Common myeloid progenitor, CD34-positive (primary cell): Measurements from ENCODE around the gene CCDC69.

ENCODE experiments used
- CTCF ChIA-PET: fragments of 350-600 bp; sonication (Branson Sonifier 250); formaldehyde crosslinking; loops from one replicate; lab custom pipeline; 2021; ENCODE audit warnings: antibody characterized with exemption; lab: Charles Lee
- POLR2A ChIA-PET: fragments of 350-600 bp; sonication (Branson Sonifier 250); formaldehyde crosslinking; loops from one replicate; lab custom pipeline; 2021; ENCODE audit warnings: antibody characterized with exemption; lab: Charles Lee
- DNase-seq, 3 donors: peaks; one replicate each; pipeline versions ENCODE4 v3.0.0 to v3.0.0-alpha.2; 2013
- H3K27ac ChIP-seq, 2 experiments: 1 replicate in 1 of 2; 2 replicates in 1 of 2; pipeline ENCODE4 v1.7.0; 2013; ENCODE audit warnings: inconsistent platforms in 2 of 2, low read length in 2 of 2, mild to moderate bottlenecking in 2 of 2, low read depth in 1 of 2, moderate library complexity in 1 of 2; ENCODE audit not compliant: severe bottlenecking in 2 of 2, insufficient read depth in 1 of 2, poor library complexity in 1 of 2
- H3K27me3 ChIP-seq, 5 experiments: replicated peaks in 2 of 5; 1 replicate in 3 of 5; 2 replicates in 2 of 5; pipeline versions ENCODE4 v1.6.1 to v1.7.0; 2013; ENCODE audit warnings: low read length in 4 of 5, mild to moderate bottlenecking in 2 of 5, moderate library complexity in 2 of 5, inconsistent platforms in 1 of 5; ENCODE audit not compliant: insufficient read depth in 5 of 5, control insufficient read depth in 4 of 5
- H3K36me3 ChIP-seq, 4 experiments: 1 replicate in 2 of 4; 2 replicates in 2 of 4; pipeline versions ENCODE4 v1.6.1 to v1.7.0; 2013; ENCODE audit warnings: low read length in 3 of 4, control low read depth in 1 of 4, mild to moderate bottlenecking in 1 of 4; ENCODE audit not compliant: control insufficient read depth in 4 of 4, insufficient read depth in 4 of 4
- H3K4me1 ChIP-seq, 4 experiments: 1 replicate in 3 of 4; 2 replicates in 1 of 4; pipeline versions ENCODE4 v1.6.1 to v1.7.1; 2013; ENCODE audit warnings: low read length in 3 of 4, mild to moderate bottlenecking in 3 of 4, control low read depth in 1 of 4, inconsistent platforms in 1 of 4, moderate library complexity in 1 of 4; ENCODE audit not compliant: control insufficient read depth in 4 of 4, insufficient read depth in 4 of 4; ENCODE audit errors: control extremely low read depth in 1 of 4
- H3K4me3 ChIP-seq, 7 experiments: 1 replicate in 4 of 7; 2 replicates in 3 of 7; pipeline versions ENCODE4 v1.5.1 to v1.7.0; 2013; ENCODE audit warnings: mild to moderate bottlenecking in 7 of 7, low read length in 6 of 7, moderate library complexity in 6 of 7, inconsistent platforms in 2 of 7, low read depth in 2 of 7, control low read depth in 1 of 7; ENCODE audit not compliant: insufficient read depth in 4 of 7, control insufficient read depth in 1 of 7; ENCODE audit errors: extremely low read depth in 1 of 7
- H3K9me3 ChIP-seq, 5 experiments: 1 replicate in 4 of 5; 2 replicates in 1 of 5; pipeline versions ENCODE4 v1.6.1 to v1.7.1; 2013; ENCODE audit warnings: low read length in 4 of 5, mild to moderate bottlenecking in 2 of 5, inconsistent platforms in 1 of 5, low read depth in 1 of 5, moderate library complexity in 1 of 5; ENCODE audit not compliant: control insufficient read depth in 4 of 5, insufficient read depth in 2 of 5; ENCODE audit errors: control extremely low read depth in 1 of 5
- WGBS: methylation state at CpG from one replicate; pipeline ENCODE4 v1.1.5; 2013; ENCODE audit not compliant: insufficient coverage; 5-methylcytosine and 5-hydroxymethylcytosine counted together

The CCDC69 gene

DNA sequence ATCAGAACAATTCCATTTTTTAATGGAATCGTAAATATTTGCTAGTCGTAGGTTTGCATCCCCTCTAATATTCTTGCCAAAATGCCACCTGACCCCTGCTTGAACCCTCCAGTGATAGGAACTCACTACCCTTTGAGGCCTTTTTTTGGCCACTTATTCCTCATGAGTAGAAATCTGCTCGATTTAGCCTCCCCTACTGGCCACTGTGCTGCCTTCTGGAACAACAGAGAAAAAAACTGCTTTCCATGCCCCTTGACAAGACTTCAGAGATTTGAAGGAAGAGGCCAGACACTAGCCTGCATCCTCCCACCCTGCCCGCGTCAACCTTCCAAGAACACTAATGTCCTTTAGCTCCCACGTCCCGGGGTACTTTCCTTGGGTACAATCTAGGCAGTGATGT lies 4.1 kb downstream of the CCDC69 start:
- Histone ChIP-seq H3K4me3 (no peak overlapping the region), H3K27me3 (no peaks in the 10 kb centered on the region), H3K36me3 (peaks cover 0 to 15% (median 3%) of the 10 kb centered on the region in 4 experiments), H3K9me3 (no peaks in the 10 kb centered on the region), H3K27ac (no peak overlapping the region), H3K4me1 (peaks cover 21 to 81% (median 57%) of the 10 kb centered on the region in 4 experiments)
- DNase-seq = no peak
- WGBS = 89% methylated on average over 7 of the region's 7 CpGs
- ChIA-PET POLR2A (no interaction called here), CTCF (interaction anchor here (1.1 to 6.4 kb wide), 4 partner anchors 15 to 56 kb away, joined by 3 to 24 read pairs (median 10); no protein-coding TSS in a partner anchor)

GRCh38 chr5:151219138-151219537 lies 4.8 kb downstream of the CCDC69 start:
- ChIA-PET CTCF (interaction anchor here (0.5 to 6.4 kb wide), 5 partner anchors 12 to 93 kb away, joined by 3 to 24 read pairs (median 3); no protein-coding TSS in a partner anchor), POLR2A (no interaction called here)
- 90% methylated on average over 8 of the region's 9 CpGs for WGBS
- DNase-seq = no peak
- Histone ChIP-seq H3K27me3 (no peaks in the 10 kb centered on the region), H3K4me1 (peaks cover 25 to 86% (median 59%) of the 10 kb centered on the region in 4 experiments), H3K27ac (no peak overlapping the region), H3K9me3 (no peaks in the 10 kb centered on the region), H3K4me3 (no peak overlapping the region), H3K36me3 (peaks cover 0 to 15% (median 4%) of the 10 kb centered on the region in 4 experiments)

DNA sequence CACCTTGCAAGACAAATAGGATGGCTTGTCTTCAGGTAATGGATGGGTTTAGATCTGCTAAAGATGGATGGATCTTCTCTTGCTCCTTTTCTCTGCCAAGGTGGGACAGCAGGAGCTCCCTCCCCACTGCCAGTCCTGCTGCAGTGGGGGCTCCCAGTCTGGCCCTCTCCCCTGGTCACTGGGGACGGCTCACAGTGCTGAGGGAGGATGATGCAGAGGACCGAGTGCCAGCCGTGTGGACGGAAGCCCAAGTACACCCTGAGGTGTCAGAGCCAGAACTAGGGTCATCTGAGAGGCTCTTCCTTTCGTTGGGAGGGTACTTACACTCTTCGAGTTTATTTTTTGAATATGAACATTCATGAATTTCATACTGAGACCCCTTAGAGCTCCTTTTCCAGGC lies 5.7 kb downstream of the CCDC69 start:
- ChIA-PET CTCF (interaction anchor here (1.4 to 6.4 kb wide), 2 partner anchors 13 to 17 kb away, joined by 3 to 24 read pairs; no protein-coding TSS in a partner anchor), POLR2A (no interaction called here)
- no peaks in the 10 kb centered on the region for H3K27me3 ChIP-seq
- WGBS = 100% methylated on average over 5 of the region's 6 CpGs
- H3K27ac ChIP-seq = peak overlapping the region in 1 of 2 experiments; percentile 6
- peaks cover 29 to 89% (median 64%) of the 10 kb centered on the region in 4 experiments for H3K4me1 ChIP-seq
- DNase-seq = no peak
- no peak overlapping the region for H3K4me3 ChIP-seq
- H3K36me3 ChIP-seq = peaks cover 0 to 15% (median 4%) of the 10 kb centered on the region in 4 experiments
- no peaks in the 10 kb centered on the region for H3K9me3 ChIP-seq

DNA sequence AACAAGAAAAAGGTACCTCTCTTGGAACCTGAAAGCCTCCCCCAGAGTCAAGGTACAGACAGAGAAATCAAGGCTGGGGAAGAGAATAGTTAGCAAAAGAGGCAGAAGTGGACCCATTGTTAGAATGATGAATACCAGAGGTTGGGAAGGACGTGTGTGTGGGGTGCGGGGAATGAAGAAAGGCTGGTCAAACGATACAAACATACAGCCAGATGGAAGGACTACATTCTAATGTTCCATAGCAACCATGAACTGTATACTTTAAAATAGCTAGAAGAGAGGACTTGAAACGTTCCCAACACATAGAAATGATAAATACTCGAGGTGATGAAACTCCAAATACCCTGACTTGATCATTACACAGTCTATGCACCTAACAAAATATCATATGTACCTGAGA lies 7.1 kb downstream of the CCDC69 start:
- no peaks in the 10 kb centered on the region for H3K27me3 ChIP-seq
- no peaks in the 10 kb centered on the region for H3K9me3 ChIP-seq
- H3K36me3 ChIP-seq = peaks cover 0 to 15% (median 4%) of the 10 kb centered on the region in 4 experiments
- DNase-seq = no peak
- H3K27ac ChIP-seq = no peak overlapping the region
- no peak overlapping the region for H3K4me3 ChIP-seq
- peaks cover 28 to 88% (median 63%) of the 10 kb centered on the region in 4 experiments for H3K4me1 ChIP-seq
- 100% methylated on average over 2 of the region's 5 CpGs for WGBS
- CTCF ChIA-PET = interaction anchor here (3.8 to 6.4 kb wide), 2 partner anchors 18 to 21 kb away, joined by 17 to 24 read pairs; no protein-coding TSS in a partner anchor
- POLR2A ChIA-PET = no interaction called here

DNA sequence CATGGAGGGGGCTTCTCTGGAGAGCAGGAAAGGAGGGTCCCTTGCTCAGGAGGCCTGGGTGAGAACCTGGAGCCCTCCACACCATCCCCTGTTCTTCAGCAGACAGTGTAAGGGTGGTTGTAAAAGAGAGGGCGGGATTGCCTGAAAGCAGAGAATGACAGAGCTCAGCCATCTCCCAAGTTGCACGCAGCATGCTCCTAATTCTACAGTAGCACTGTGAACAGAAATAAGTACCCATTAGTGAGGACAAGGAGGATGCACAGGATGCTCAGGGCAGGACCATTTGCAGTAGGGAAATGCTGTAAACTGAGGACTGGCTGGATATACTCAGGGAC lies 8.4 kb downstream of the CCDC69 start:
- WGBS = 100% methylated on average over 2 of the region's 2 CpGs
- ChIA-PET POLR2A (interaction anchor here (1.2 to 2.4 kb wide), 2 partner anchors 7 to 19 kb away, joined by 6 to 10 read pairs; no protein-coding TSS in a partner anchor), CTCF (interaction anchor here (1.6 to 6.4 kb wide), 3 partner anchors 19 to 26 kb away, joined by 3 to 24 read pairs (median 17); no protein-coding TSS in a partner anchor)
- H3K9me3 ChIP-seq = no peaks in the 10 kb centered on the region
- H3K27me3 ChIP-seq = no peaks in the 10 kb centered on the region
- H3K36me3 ChIP-seq = peaks cover 0 to 10% (median 4%) of the 10 kb centered on the region in 4 experiments
- H3K27ac ChIP-seq = peak overlapping the region in 1 of 2 experiments; percentile 85
- no peak for DNase-seq
- peaks cover 30 to 86% (median 63%) of the 10 kb centered on the region in 4 experiments for H3K4me1 ChIP-seq
- no peak overlapping the region for H3K4me3 ChIP-seq

GRCh38 chr5:151214614-151215545 lies 9.0 kb downstream of the CCDC69 start:
- DNase-seq = peak; percentile 48 to 92 (median 85)
- ChIA-PET POLR2A (interaction anchor here (1.2 to 2.4 kb wide), 5 partner anchors 8 to 119 kb away, joined by 3 to 10 read pairs (median 4); partner anchors contain the start of gene ANXA6), CTCF (interaction anchor here (0.7 to 6.4 kb wide), 7 partner anchors 10 to 99 kb away, joined by 3 to 24 read pairs (median 3); no protein-coding TSS in a partner anchor)
- Histone ChIP-seq H3K9me3 (no peaks in the 10 kb centered on the region), H3K27ac (peak overlapping the region; percentile 66 to 85), H3K27me3 (no peaks in the 10 kb centered on the region), H3K36me3 (peaks cover 0 to 7% (median 4%) of the 10 kb centered on the region in 4 experiments), H3K4me1 (peaks cover 30 to 81% (median 59%) of the 10 kb centered on the region in 4 experiments), H3K4me3 (peak overlapping the region in 5 of 7 experiments; percentile 1 to 20 (median 14))
- 48% methylated on average over 8 of the region's 10 CpGs for WGBS
